NCI-H526 (cell line): ENCODE measurements around the gene NEK9.
A peak's percentile ranks its signal among the peaks of the same experiment; 100 is the strongest.
"Not testable (repeated sequence)": the region's sequence is repeated elsewhere in the genome, so short reads cannot be mapped to it uniquely, and the experiment has no call there.

Experiments
- DNase-seq, 2 experiments: peaks; one replicate each; lab custom pipeline; 2025; lab: John Stamatoyannopoulos, UW

Gene NEK9

GRCh38 chr14:75126679-75127473, at the start of gene NEK9:
TSS of gene NEK9 (minus strand) at chr14:75127048. CDS start at chr14:75126921, 127 bp downstream.
- peak; percentile 43 to 86 for DNase-seq

- peak; percentile 93 for DNase-seq
Measured at GRCh38 chr14:75176142-75176820, 49.4 kb upstream of the NEK9 start, which contains the start of gene TMED10. TSS of gene TMED10 (minus strand) at chr14:75176612. CDS start at chr14:75176579, 33 bp downstream.

GRCh38 chr14:75175677-75176141, 48.9 kb upstream of the NEK9 start:
- DNase-seq = peak in 1 of 2 experiments; percentile 47

GRCh38 chr14:75174066-75174465, 47.2 kb upstream of the NEK9 start:
- DNase-seq = no peak

- DNase-seq = no peak
Measured at GRCh38 chr14:75170772-75171171, 43.9 kb upstream of the NEK9 start.

- DNase-seq = no peak
Measured at GRCh38 chr14:75168586-75169335, 41.9 kb upstream of the NEK9 start.

GRCh38 chr14:75167325-75167724, 40.5 kb upstream of the NEK9 start:
- no peak for DNase-seq

GRCh38 chr14:75165586-75166391, 38.9 kb upstream of the NEK9 start:
- DNase-seq = no peak

- no peak for DNase-seq
Measured at GRCh38 chr14:75164809-75165208, 38.0 kb upstream of the NEK9 start.

- no peak for DNase-seq
Measured at GRCh38 chr14:75163677-75164076, 36.8 kb upstream of the NEK9 start.

GRCh38 chr14:75162631-75163030, 35.8 kb upstream of the NEK9 start:
- DNase-seq = no peak

GRCh38 chr14:75158843-75159614, 32.2 kb upstream of the NEK9 start:
- no peak for DNase-seq

- no peak for DNase-seq
Measured at GRCh38 chr14:75156901-75157300, 30.1 kb upstream of the NEK9 start.

GRCh38 chr14:75156111-75156510, 29.3 kb upstream of the NEK9 start:
- DNase-seq = no peak

- no peak for DNase-seq
Measured at GRCh38 chr14:75155169-75155568, 28.3 kb upstream of the NEK9 start.

GRCh38 chr14:75153295-75153694, 26.4 kb upstream of the NEK9 start:
- no peak for DNase-seq

GRCh38 chr14:75151851-75152250, 25.0 kb upstream of the NEK9 start:
- DNase-seq = no peak

- DNase-seq = not testable (repeated sequence)
Measured at GRCh38 chr14:75150637-75151036, 23.8 kb upstream of the NEK9 start.

GRCh38 chr14:75150150-75150549, 23.3 kb upstream of the NEK9 start:
- DNase-seq = no peak

- DNase-seq = no peak
Measured at GRCh38 chr14:75147423-75148071, 20.7 kb upstream of the NEK9 start.
